SW 1271 (cell line): ENCODE data around the gene FRMD4B.

Source experiments
- DNase-seq, 2 experiments: peaks; one replicate each; lab custom pipeline; 2025; lab: John Stamatoyannopoulos, UW

The FRMD4B gene

DNA sequence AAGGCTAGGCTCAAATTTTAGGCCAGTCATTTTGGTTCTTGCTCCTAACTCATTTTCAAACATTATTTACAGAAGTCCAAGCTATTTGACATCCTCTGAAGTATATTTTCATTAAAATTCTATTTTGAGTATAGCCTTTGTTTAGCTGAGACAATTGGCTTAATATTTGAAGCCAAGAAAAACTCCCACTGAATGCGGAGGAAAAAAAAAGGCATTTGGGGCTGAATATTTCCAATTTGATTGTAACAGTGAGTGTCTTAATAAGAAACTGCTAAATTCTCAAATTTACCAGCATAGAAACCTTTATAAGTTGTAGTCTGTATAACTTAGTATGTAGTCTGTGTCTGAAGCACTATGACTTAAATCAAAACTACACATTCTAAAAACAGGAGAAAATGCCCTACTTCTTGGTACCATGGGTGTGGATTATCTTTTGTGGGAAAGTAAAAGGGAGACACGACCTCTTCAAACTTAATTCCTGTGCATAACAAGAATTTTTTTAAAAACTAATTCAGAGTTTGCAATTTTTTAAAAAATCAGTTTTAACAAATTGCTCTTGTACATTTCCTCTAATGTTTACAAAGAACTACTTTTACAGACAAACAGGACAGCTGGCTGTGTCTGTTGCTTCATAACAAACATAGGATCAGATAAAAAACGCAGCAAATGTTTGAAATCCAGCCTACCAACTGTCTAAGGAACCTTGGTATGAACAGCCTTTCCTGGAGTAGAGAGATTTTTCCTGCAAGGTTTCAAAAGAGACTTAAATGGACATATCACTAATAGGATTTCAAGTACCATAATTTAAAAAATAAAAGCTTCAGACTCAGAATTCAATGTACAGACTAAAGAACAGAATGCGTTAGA, 210.8 kb downstream of the FRMD4B start:
- DNase-seq, result no peak

DNA sequence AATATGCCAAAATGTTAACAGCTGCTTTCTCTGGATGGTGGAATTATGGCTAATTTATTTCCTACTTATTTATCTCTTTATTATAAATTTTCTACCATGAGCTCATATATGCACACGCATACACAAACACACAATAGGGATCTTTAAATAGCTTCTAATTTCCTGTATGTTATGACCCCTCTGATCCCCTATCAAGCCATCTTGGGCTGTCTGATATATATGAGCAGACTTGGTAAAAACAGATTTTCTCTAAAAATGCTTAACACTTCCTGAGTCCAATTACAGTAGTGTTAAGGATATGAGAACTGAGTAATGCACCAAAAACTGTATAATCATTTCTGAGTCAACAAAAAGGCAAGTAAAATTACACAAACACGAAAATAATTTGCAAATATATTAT, 211.4 kb downstream of the FRMD4B start:
- DNase-seq, result no peak

DNA sequence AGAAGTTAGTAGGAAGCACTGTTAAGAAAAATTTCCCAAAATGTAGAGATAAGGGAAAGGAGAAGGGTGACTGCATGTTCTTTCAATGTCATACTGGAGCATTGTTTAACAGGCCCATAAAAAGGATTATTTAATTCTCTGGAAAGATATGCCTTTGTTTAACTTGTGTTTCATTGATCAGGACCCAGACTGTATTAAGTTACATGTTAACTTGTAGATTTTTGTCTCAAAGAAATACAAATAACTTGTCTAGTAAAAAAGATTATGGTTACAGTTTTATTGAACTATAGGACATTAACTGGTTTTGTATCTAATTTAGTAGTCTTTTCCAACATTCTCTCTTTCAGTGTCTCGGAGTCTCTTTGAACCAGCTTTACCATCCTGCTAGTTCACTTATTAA, 213.8 kb downstream of the FRMD4B start:
- no peak for DNase-seq

DNA sequence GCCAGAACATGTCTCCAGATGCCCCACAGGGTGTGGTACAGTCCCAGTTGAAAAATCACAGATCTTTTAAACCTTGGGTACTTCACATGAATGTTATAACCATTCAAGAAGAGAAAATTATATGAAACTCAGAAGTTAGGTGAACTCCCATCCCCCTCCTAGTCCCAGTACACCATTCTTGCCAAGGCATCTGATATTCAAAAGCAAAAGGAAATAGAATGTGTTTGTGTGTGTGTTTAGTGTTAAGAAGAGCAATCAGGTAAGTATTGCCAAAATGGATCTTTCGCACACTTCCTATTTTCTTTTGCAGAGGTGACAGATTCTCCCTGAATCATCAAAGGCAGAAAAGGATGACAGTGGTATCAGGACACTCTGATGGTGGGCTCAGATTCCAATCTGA, 219.4 kb downstream of the FRMD4B start:
- DNase-seq, result no peak

DNA sequence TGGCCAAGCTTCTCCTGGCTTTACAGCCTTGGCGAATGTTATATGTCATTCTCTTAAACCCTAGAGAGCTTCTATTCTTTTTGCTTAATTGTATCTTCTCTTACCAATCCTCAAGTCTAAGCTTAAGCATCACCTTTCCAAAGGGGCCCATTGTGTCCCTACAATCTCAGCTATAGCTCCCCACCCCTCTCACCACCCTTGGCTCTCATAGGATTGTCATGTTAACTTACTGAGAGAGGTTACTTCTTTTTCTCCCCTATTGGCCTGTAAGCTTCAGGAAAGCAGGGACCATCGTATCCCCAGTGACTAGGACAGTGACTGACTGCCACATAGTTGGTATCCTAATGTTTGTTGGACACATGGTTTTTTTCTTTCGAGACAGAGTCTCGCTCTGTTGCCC, 220.1 kb downstream of the FRMD4B start:
- no peak for DNase-seq

DNA sequence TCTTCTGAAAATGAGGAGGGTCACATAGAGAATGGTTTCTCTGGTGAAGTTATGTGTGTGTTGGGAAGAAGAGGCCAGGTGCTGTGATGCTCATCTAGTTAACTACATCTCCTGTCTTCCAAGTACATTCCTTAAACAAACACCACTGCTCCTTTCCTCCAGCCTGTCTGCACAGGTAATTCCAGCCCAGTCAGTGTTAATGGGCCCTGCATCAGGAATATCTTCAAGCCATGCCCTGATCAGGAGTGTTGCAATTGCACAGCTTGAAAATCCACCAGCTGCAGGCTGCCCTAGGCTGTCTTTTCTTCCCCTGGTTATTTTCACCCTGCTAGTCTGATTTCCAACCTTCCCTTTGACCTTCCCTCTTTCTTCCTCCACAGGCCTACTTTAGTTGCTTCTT, 221.6 kb downstream of the FRMD4B start:
- DNase-seq, result no peak

DNA sequence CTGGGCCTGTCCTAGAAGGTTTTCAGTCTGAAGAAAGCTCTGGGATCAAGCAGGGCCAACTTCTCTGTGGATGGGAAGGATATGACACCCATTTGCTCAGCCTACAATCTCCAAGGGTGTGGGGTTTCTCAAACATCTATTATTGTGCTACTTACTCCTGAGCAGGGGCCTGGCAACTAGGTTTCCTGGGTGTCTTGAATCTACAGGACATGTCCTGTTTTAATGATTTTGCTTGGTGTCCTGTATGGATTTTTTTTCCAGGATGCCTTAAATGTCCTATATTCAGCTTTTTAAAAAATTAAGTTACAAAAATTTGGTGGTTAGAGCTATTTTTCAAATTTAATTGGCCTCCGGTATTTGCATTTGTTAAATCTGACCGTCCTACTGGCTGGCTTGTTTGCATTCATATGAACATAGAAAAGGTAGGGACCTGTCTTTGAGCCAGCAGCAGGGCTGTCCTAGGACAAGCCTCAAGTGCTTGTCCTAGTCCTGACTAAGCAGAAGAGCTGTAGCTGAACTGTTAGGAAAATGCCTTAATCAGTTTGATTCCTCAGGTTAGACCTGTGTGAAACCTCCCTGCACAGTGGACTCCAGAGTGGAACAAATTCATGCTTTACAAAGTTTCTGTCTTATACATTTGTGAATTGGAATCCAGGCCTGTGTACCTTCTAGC, 223.4 kb downstream of the FRMD4B start:
- DNase-seq, result no peak

DNA sequence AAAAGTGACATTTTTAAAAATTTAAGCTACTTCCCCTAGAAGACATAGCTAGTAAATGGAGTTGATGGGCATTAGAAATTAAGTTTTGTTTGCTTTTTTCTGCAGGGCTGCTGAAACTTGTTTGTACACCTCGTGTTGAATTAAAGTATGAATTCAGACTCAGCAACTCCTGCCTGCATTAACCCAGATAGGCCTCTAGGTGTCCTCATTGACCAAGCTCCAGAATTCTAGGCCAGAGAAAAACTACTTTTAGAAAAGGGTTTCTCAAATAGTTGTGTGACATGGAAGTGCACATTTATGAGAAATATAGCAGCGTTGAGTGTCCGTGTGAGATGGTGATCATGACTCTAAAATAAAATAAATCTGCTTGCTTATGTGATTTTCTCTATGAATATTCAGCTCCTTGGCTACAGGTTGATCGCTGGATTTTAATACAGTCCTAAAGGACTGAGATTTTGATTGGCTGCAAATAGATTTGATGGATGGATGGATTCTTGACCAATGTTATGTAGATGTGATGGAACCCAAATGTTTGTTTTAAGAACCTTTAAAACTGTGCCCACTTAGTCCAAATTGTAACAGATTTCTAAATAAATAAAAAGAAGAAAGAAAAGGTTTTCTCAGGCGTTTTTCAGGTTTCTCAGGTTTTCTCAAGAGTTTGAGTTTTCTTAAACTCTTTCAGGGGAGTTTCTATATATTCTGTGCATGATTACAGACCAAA, 224.1 kb downstream of the FRMD4B start:
- peak in 1 of 2 experiments; percentile 35 for DNase-seq

DNA sequence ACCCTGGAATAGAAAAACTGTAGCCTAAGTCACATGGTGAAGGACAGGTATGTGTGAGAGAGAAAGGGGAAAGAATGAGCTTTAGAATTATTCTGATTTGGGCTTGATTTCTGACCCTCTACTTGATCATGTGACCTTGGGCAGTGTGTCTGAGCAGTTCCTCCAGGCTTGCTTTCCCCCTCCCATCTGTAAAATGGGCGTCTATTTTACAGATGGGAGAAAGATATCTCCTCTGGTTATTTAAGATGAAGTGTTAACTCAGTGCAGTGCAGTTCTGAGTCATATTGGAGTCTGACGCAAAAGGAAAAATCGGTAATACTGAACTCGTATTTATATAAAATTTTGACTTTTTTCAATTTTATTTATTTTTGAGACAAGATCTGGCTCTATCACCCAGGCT, 225.4 kb downstream of the FRMD4B start:
- DNase-seq, result no peak

DNA sequence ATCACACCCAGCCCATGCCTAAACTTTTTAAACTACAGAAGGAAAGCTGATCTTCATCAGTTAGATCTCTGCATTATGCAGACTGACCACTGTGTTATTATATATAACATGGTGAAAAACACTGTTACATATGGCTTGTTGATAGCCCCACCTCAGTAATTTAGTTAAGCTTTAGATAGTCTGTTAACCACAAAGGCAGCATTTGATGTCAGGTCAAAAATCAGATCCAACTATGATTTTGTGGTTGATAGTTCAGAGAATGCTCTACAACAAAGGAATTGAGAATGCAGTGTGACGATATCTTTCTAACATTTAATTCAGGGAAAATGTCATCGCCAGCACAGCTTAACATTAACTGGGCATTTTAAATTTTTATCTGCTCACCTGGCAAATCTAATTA, 225.8 kb downstream of the FRMD4B start:
- no peak for DNase-seq

DNA sequence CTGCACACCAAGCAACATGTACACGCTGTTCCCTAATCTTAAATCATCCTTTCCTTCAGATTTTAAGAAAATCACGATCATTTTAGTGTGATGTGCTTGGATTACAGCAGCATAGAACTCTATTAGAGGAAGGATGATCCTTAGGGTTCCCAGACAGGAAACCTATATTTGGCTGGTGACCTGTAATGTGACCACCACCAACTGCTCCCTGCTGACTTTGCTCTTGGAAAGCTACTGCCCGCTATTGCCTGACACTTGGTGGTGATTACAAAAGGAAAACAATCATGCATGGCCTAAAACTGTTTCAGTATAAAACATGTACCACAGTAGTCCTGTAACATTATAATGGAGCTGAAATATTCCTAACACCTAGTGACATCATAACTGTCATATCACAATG, 236.3 kb downstream of the FRMD4B start:
- DNase-seq, result no peak

DNA sequence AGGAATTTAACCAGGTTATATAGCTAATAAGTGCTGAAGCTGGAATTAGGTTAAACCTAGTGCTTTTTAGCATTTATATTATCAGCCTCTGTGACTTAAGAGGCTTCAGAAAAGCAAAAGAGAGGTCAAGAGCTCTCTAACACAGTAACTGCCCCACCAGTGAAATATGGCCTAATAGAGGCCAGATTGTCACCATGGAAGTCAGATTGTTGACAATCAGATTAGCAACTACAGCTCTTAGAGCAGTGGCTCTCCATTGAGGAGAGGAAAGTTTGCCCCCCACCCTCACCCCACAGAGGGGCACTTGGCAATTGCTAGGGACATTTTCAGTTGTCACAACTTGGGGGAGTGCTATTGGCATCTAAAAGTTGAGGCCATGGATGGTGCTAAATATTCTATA, 240.2 kb downstream of the FRMD4B start:
- no peak for DNase-seq

DNA sequence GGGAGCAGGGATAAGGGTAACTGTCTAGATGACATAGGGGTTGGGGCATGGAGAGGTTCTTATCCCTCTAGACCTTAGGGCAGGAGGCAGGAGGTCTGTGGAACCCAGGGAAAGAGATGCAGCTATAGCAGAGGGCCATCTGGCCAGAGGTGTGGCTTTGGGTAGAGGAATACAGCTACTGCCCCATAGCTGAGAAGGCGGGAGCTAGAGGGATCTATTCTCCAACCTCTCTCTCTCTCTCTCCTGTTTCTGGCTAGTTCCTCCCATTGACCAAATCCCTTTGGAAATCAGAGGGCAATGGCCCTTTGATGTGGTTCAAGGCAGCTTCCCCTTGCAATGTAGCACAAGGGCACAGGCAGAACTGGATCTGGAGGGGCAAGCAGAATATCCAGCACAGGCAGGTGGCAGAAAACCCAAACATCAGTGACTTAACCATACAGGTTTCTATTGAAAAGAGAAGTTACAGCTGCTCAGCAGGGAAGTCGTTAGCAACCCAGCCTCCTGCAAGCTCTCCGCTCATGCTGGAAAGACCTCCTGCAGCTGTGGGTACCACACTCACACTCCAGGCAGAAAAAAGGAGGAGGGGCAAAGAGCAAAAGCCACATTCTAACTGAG, 241.2 kb downstream of the FRMD4B start:
- no peak for DNase-seq

DNA sequence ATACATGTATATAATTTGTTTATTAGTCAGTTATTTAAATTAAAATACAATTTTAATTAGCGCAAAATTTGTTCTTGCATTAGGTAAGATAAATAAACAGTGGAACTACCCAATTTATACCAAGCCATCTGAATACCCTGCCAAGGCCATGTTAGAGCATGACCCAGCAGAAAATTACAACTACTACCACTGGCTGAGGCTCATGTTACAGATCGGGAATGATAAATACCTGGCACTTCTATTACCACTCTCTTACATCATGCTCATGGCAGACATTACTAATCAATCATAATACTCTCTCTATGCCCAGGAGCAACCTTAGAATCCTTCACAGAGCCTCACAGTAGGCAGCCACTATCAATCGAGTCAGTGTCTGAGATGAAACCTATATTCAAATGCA, 242.3 kb downstream of the FRMD4B start:
- no peak for DNase-seq

DNA sequence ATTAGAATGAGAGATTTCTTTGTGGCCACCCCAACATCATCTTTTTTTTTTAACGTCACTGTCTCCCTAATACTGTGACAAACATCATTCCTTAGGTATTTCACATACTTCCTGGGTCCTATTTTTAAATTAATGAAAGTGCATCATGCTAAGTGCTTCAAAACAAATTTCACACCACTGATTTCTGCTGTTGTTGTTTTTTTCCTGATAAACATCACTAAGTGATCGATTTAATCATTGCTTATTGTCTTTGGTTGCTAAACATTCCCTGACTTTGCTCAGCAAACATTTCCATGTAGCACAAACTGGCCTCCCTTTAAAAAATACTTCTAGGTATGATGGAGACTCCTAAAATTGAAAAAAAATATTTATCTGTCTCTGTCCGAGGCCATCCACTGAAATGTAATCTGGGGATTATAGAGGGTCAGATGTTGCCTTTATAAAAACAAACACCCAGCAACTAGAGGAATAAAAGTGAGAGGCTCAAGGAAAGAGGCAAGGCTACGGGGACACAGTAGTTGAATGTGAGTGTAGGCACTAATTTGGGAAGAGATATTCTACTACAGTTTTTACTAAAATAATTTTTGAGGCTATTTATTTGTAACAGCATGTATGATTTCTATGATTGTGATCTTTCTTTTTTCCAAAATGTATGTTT, 243.0 kb downstream of the FRMD4B start:
- no peak for DNase-seq

DNA sequence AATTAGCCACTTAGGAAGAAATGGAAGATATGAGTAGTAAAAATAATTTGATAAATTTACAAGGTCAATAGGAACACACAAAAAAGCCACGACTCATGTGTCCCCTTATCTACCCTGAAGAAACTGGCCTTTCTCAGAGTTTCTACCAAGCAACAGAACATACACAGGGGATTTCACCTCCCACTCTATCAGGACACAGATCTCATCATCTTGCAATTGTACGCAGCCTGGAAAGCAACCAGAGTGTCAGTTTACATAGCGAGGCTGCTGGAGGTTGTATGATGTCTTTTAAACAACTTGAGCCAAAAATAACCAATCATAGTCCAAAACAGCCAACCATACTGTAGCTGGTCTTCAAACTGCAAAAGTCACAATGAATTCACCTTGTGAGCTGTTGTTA, 243.8 kb downstream of the FRMD4B start:
- no peak for DNase-seq

DNA sequence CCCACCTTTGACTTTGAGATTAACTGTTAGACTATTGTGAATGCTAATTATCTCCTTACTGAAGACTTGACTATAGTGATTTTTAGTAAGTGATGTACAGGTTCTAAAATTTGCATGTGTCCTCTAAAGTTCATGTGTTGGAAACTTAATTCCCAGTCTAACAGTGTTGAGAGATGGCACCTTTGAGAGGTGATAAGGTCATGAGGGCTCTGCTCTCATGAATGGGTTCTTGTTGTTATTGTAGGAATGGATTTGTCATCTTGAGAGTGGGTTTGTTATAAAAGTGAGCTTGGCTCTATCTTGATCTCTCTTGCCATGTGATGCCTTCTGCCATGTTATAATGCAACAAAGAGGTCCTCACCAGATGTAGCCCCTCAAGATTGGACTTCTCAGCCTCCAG, 244.6 kb downstream of the FRMD4B start:
- no peak for DNase-seq

DNA sequence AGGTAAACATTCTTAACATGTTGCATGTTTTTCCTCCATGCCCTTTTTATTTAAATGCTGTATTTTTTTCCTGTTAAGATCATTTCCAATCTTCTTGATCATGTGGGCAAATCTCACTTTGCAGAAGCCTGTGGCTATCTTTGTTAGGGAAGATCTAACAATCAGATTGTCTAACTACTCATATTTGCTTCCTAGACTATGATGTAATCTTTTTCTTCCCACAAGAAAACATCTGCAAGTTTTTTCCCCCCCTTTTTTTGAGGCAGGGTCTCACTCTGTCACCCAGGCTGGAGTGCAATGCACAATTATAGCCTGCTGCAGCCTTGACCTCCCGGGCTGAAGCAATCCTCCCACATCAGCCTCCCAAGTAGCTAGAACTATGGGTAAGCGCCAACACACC, 248.5 kb downstream of the FRMD4B start:
- DNase-seq, result no peak

DNA sequence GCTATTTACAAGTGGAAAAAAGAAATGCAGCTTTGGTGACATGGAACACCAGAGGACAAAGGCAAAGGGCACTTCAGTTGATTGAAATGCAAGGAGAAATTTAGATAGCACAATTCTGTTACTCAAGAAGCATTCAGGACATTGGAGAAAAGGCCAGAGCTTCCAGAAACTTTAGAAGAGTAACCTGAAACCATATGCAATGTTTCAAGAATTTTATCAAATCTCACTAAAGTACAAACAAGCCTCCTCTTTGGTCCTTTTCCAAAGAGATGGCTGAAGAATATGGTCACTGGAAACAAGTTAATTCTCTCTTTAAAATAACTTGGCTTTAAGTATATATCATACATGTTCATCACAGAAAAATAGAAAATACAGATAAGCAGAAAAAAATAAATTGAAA, 248.9 kb downstream of the FRMD4B start:
- DNase-seq, result no peak

DNA sequence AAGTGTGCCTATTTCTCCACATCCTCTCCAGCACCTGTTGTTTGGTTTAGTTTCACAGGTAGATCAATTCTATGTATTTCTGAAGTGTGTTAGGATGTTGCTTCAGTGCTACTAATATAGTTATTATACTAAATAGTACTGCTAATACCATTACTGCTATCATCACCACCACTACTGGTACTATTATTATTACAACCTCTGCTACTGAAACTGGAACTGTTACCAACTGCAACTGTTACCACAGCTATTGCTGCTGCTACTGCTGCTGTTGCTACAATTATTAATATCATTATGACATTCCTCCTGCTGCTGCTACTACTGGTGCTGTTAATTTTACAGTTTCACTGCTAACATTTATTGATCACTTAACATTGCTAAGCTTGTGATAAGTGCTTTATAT, 255.2 kb downstream of the FRMD4B start:
- DNase-seq, result no peak

DNA sequence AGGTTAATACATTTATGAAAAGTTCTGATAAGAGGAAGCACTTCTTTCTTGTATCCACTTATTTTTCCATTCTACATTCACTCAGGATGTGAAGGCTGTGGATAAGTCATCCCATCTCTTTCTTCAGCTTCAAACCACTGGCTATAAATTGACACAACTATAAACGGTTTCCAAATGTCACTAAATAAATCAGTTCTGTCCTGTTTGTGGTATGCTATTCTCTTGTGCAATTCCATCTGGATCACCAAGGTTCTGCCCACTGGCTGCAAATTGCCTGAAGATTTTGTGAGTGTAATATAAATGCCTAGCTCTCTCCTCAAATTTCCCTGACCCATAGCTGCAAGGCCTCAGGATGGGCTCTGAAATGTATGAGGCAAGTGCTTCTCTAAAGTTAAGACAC, 256.4 kb downstream of the FRMD4B start:
- DNase-seq, result no peak

DNA sequence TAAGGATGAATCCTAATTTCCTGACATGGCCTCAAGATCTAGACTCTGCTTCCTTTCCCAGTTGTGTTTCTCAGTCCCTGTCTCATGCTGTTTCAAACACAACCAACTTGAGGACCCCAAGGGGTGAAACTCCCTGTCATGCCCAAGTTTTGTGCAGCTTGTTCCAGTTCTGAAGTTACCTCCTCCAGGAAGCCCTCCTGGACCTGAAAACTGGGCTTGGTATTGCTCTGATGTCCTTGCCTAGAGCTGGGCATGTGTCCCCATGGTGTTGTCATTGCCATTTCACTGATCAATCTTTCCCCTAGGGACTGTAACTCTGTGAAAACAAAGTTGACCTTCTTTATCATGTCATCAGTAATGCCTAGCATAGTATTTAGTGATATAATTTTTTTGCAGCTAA, 257.4 kb downstream of the FRMD4B start:
- DNase-seq, result no peak
